ENCODE data around the gene TMEM170A.
"Not testable (repeated sequence)": the region's sequence is repeated elsewhere in the genome, so short reads cannot be mapped to it uniquely, and the experiment has no call there.

The TMEM170A gene

GRCh38 chr16:75479421-75479990 is 15.0 kb upstream of the TMEM170A start:
- no peak for DNase-seq

- no peak for DNase-seq
Measured at GRCh38 chr16:75478480-75479345, 14.2 kb upstream of the TMEM170A start.

GRCh38 chr16:75477680-75478473 is 13.4 kb upstream of the TMEM170A start:
- DNase-seq, result peak; percentile 24

- DNase-seq, result no peak
Measured at GRCh38 chr16:75476817-75477216, 12.3 kb upstream of the TMEM170A start.

- DNase-seq, result no peak
Measured at GRCh38 chr16:75475420-75475847, 10.9 kb upstream of the TMEM170A start.

GRCh38 chr16:75472908-75473877 is 8.7 kb upstream of the TMEM170A start:
- DNase-seq, result no peak

GRCh38 chr16:75471723-75472633 is 7.5 kb upstream of the TMEM170A start:
- DNase-seq, result peak; percentile 44

- no peak for DNase-seq
Measured at GRCh38 chr16:75466760-75467159, 2.3 kb upstream of the TMEM170A start.

- not testable (repeated sequence) for DNase-seq
Measured at GRCh38 chr16:75463389-75464121, 934 bp downstream of the TMEM170A start.

GRCh38 chr16:75462806-75463205 is 1.7 kb downstream of the TMEM170A start:
- no peak for DNase-seq

- no peak for DNase-seq
Measured at GRCh38 chr16:75461575-75461974, 2.9 kb downstream of the TMEM170A start.

GRCh38 chr16:75460446-75460845 is 4.0 kb downstream of the TMEM170A start:
- no peak for DNase-seq

- no peak for DNase-seq
Measured at GRCh38 chr16:75459691-75460090, 4.8 kb downstream of the TMEM170A start.

- no peak for DNase-seq
Measured at GRCh38 chr16:75458439-75458838, 6.0 kb downstream of the TMEM170A start.

GRCh38 chr16:75458029-75458428 is 6.5 kb downstream of the TMEM170A start:
- no peak for DNase-seq

GRCh38 chr16:75457485-75458021 is 6.9 kb downstream of the TMEM170A start:
- DNase-seq, result no peak

GRCh38 chr16:75456971-75457370 is 7.5 kb downstream of the TMEM170A start:
- DNase-seq, result no peak

GRCh38 chr16:75456486-75456885 is 8.0 kb downstream of the TMEM170A start:
- DNase-seq, result not testable (repeated sequence)

- DNase-seq, result no peak
Measured at GRCh38 chr16:75455677-75456076, 8.8 kb downstream of the TMEM170A start.

All from CD4-positive, alpha-beta T cell treated with Interleukin-15 for 1 hour (primary cell).